Endothelial cell of umbilical vein (primary cell): ENCODE results near the gene ANAPC1. TPM values are rescaled to one million over a fixed set of nuclear protein-coding genes. Genes with fewer than 3 reads are reported as not detected.
"Not testable (repeated sequence)": the region's sequence is repeated elsewhere in the genome, so short reads cannot be mapped to it uniquely, and the experiment has no call there.

Source experiments
- BruUV-seq: library from RNA; stranded (reverse); fragments of 400-500 nt; replicated peaks from 2 replicates; lab custom pipeline; 2021; lab: Mats Ljungman, UMichigan
- CTCF ChIA-PET: fragments of 300-600, 350-600 bp; sonication (Branson Sonifier 250); formaldehyde crosslinking; loops from one replicate; lab custom pipeline; 2021; ENCODE audit warnings: antibody characterized with exemption, inconsistent platforms; lab: Charles Lee
- POLR2A ChIA-PET: fragments of 300-600, 350-600 bp; sonication (Branson Sonifier 250); formaldehyde crosslinking; loops from one replicate; lab custom pipeline; 2021; ENCODE audit warnings: antibody characterized with exemption, inconsistent platforms; lab: Charles Lee
- DNase-seq: peaks from one replicate; pipeline ENCODE4 v3.0.0-alpha.2; 2011; ENCODE audit warnings: low read depth, low spot score
- FAIRE-seq: peaks from 2 replicates; lab custom pipeline; 2011; peaks lifted over from hg19 to GRCh38; lab: Jason Lieb, UNC
- H2AFZ ChIP-seq: 2 replicates; pipeline ENCODE4 v1.6.0; 2012; ENCODE audit warnings: low read depth, low read length, control low read depth, inconsistent platforms
- H3K27ac ChIP-seq: 2 replicates; pipeline ENCODE4 v1.5.1; 2011; ENCODE audit warnings: low read depth, mild to moderate bottlenecking, control low read depth, low read length, moderate library complexity; ENCODE audit not compliant: insufficient read depth
- H3K27me3 ChIP-seq, 2 experiments: 2 replicates each; pipeline versions ENCODE4 v1.6.0 to v1.6.1; 2011; ENCODE audit warnings: low read length in 2 of 2, mixed read lengths in 1 of 2; ENCODE audit not compliant: control insufficient read depth in 2 of 2, insufficient read depth in 2 of 2
- H3K36me3 ChIP-seq, 2 experiments: 2 replicates in 1 of 2; 3 replicates in 1 of 2; pipeline ENCODE4 v1.5.1; 2011; ENCODE audit warnings: low read length in 2 of 2, mild to moderate bottlenecking in 1 of 2, moderate library complexity in 1 of 2; ENCODE audit not compliant: control insufficient read depth in 2 of 2, insufficient read depth in 2 of 2; ENCODE audit errors: extremely low read depth in 1 of 2
- H3K4me1 ChIP-seq: 3 replicates; pipeline ENCODE4 v1.5.1; 2011; ENCODE audit warnings: mild to moderate bottlenecking, low read length; ENCODE audit not compliant: control insufficient read depth, insufficient read depth; ENCODE audit errors: extremely low read depth
- H3K4me2 ChIP-seq: 2 replicates; pipeline ENCODE4 v1.6.1; 2011; ENCODE audit warnings: low read length, control low read depth, mixed read lengths; ENCODE audit not compliant: insufficient read depth
- H3K4me3 ChIP-seq, 3 experiments: fragments of 200-600 bp in 1 of 3; sonication (generic), shearing (Covaris generic) in 1 of 3; replicated peaks in 1 of 3; 2 replicates each; pipeline ENCODE4 v1.5.1; 2011 to 2016; ENCODE audit warnings: control low read depth in 3 of 3, low read length in 3 of 3, mild to moderate bottlenecking in 2 of 3, inconsistent platforms in 1 of 3, low read depth in 1 of 3, moderate library complexity in 1 of 3; ENCODE audit not compliant: insufficient read depth in 1 of 3
- H3K79me2 ChIP-seq: 2 replicates; pipeline ENCODE4 v1.6.0; 2012; ENCODE audit warnings: low read length, inconsistent platforms; ENCODE audit not compliant: control insufficient read depth, insufficient read depth
- H3K9ac ChIP-seq: replicated peaks from 2 replicates; pipeline ENCODE3; 2011; ENCODE audit warnings: low read length, control low read depth; ENCODE audit not compliant: insufficient read depth; ENCODE audit errors: extremely low read depth
- H3K9me1 ChIP-seq: replicated peaks from 3 replicates; pipeline ENCODE4 v1.6.0; 2011; ENCODE audit warnings: mild to moderate bottlenecking, low read length; ENCODE audit not compliant: control insufficient read depth, insufficient read depth; ENCODE audit errors: extremely low read depth
- H3K9me3 ChIP-seq: replicated peaks from 2 replicates; pipeline ENCODE4 v1.5.1; 2012; ENCODE audit warnings: low read length, inconsistent platforms; ENCODE audit not compliant: control insufficient read depth, insufficient read depth
- H4K20me1 ChIP-seq: replicated peaks from 2 replicates; pipeline ENCODE3; 2011; ENCODE audit warnings: mild to moderate bottlenecking, low read length; ENCODE audit not compliant: control insufficient read depth, insufficient read depth; ENCODE audit errors: extremely low read depth
- CTCF ChIP-seq, 2 donors: IDR thresholded peaks; 1 replicate in 1 of 2; 2 replicates in 1 of 2; pipeline ENCODE4 v1.5.1; 2011; ENCODE audit warnings: low read length in 2 of 2, mild to moderate bottlenecking in 2 of 2, moderate library complexity in 2 of 2, control low read depth in 1 of 2, inconsistent platforms in 1 of 2, low read depth in 1 of 2; ENCODE audit not compliant: insufficient read depth in 1 of 2; ENCODE audit errors: extremely low read depth in 1 of 2
- dilution Hi-C: fragments of 300-500 bp; cut with MboI; formaldehyde crosslinking; loops from one replicate; pipeline ENCODE4 v1.15.0; 2019; ENCODE audit warnings: low sequenced_read_pairs; ENCODE audit not compliant: extremely low pct_ligation_motif_present
- intact Hi-C: fragments of 100-400 bp; cut with micrococcal nuclease; formaldehyde crosslinking; loops from one replicate; pipeline ENCODE4 v1.10.0; 2022
- polyA plus RNA-seq, 4 experiments: library from polyadenylated mRNA; depleted of rRNA in 3 of 4; stranded (reverse) in 3 of 4; unstranded in 1 of 4; fragments of >200 nt; gene quantifications; 2 replicates each; pipeline versions ENCODE4 v1.2.1 to v1.2.3, GENCODE V29; 2011 to 2012; ENCODE audit warnings: missing spikeins in 1 of 4
- total RNA-seq: library from RNA; stranded (reverse); gene quantifications from 2 replicates; pipeline ENCODE4 v1.2.3, GENCODE V29; 2021

Gene ANAPC1
- total and polyA plus RNA-seq, 2 donors (not counting 3 experiments of a cell fraction or from before 2014, with no cell fraction given) = 21.9 to 61.5 TPM

- H3K9me1 ChIP-seq, BruUV-seq, CTCF ChIA-PET, H3K4me2 ChIP-seq, POLR2A ChIA-PET, H3K9ac ChIP-seq, intact Hi-C loops, H3K79me2 ChIP-seq, H3K9me3 ChIP-seq, DNase-seq, H3K36me3 ChIP-seq, H3K4me3 ChIP-seq, H3K27me3 ChIP-seq, H2AFZ ChIP-seq, H4K20me1 ChIP-seq, dilution Hi-C loops, H3K4me1 ChIP-seq, H3K27ac ChIP-seq: not testable (repeated sequence)
- TF ChIP-seq CTCF (IDR thresholded peaks at IDR 0.05; ENCODE audit: extremely low read depth in 1 of 2, insufficient read depth in 1 of 2, low read depth in 1 of 2, low read length in 2 of 2) = peak; percentile 15 to 24
- FAIRE-seq = peak; percentile 99
Measured at GRCh38 chr2:111747410-111748115, 136.4 kb downstream of the ANAPC1 start.

- BruUV-seq, dilution Hi-C loops, intact Hi-C loops, H3K9me1 ChIP-seq, FAIRE-seq, H3K79me2 ChIP-seq, H3K9me3 ChIP-seq, H3K9ac ChIP-seq, DNase-seq, H3K27me3 ChIP-seq, H4K20me1 ChIP-seq, H3K4me2 ChIP-seq, H2AFZ ChIP-seq, H3K4me1 ChIP-seq, POLR2A ChIA-PET, H3K36me3 ChIP-seq, H3K4me3 ChIP-seq, H3K27ac ChIP-seq, CTCF ChIA-PET: not testable (repeated sequence)
Measured at GRCh38 chr2:111744751-111745150, 139.2 kb downstream of the ANAPC1 start.

- H2AFZ ChIP-seq, H3K79me2 ChIP-seq, H3K4me1 ChIP-seq, H3K9me3 ChIP-seq, DNase-seq, H3K27me3 ChIP-seq, POLR2A ChIA-PET, H3K4me3 ChIP-seq, H3K4me2 ChIP-seq, H3K36me3 ChIP-seq, intact Hi-C loops, H3K27ac ChIP-seq, H3K9me1 ChIP-seq, BruUV-seq, CTCF ChIA-PET, FAIRE-seq, H3K9ac ChIP-seq, H4K20me1 ChIP-seq, dilution Hi-C loops: not testable (repeated sequence)
Measured at GRCh38 chr2:111741517-111741916, 142.5 kb downstream of the ANAPC1 start.
